CD4-positive, alpha-beta T cell treated with Interferon alpha-2 for 1 hour (primary cell): ENCODE measurements around the gene UNK.
"Not testable (repeated sequence)": the region's sequence is repeated elsewhere in the genome, so short reads cannot be mapped to it uniquely, and the experiment has no call there.

Experiments
- DNase-seq, 2 donors: peaks; one replicate each; pipeline ENCODE4 v3.0.0-alpha.2; 2020 to 2022

UNK gene

DNA sequence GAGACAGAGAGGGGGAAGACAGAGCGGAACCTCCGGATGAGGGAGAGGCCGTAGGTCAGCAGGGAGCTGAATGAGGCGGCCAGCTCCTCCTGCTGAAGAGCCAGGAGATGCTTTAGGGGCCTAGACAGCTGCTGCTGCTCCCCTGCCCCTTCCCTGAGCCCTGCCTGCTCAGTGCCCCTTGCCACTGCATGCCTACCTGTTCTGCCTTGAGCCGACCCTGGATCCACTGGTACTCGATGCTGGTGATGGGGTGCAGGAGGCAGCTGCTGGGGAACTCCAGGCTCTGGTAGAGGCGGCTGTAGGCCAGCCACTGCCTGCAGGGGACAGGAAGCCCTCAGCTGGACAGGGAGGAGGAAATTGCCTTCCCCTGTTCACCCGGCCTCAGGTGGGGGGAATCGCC lies 52.0 kb downstream of the UNK start:
- DNase-seq: no peak

DNA sequence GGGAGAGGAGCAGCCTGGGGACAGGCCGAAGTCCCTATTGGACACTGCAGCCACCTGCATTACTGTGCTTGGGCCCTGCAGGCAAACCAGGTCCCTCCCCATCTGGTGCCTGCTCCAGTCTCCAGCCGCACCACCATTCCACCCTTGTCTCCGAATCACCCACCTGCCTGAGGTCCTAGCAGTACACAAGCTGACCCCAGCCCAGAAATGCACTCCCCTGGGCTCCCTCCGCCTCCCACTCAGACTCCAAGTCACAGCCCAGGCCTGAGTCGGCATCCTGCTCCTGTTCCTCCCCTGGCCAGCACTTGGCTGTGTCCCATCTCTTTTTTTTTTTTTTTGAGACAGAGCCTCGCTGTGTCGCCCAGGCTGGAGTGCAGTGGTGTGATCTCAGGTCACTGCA lies 53.3 kb downstream of the UNK start:
- DNase-seq: no peak

DNA sequence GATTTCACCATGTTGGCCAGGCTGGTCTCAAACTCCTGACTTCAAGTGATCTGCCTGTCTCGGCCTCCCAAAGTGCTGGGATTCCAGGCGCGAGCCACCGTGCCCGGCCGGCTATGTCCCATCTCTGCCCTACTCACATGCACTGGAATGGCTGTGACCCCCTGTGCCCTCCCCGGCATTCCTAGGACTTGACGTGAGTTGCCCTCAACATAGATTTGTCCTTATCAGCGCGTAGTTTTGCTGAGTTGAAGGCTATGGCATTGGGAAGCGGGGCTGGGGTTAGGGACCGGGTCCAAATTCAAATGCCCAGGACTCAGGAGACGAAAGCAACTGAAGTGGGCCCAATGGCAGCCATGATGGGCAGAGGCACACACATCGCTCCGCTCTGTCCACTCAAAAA lies 53.8 kb downstream of the UNK start:
- DNase-seq: no peak

DNA sequence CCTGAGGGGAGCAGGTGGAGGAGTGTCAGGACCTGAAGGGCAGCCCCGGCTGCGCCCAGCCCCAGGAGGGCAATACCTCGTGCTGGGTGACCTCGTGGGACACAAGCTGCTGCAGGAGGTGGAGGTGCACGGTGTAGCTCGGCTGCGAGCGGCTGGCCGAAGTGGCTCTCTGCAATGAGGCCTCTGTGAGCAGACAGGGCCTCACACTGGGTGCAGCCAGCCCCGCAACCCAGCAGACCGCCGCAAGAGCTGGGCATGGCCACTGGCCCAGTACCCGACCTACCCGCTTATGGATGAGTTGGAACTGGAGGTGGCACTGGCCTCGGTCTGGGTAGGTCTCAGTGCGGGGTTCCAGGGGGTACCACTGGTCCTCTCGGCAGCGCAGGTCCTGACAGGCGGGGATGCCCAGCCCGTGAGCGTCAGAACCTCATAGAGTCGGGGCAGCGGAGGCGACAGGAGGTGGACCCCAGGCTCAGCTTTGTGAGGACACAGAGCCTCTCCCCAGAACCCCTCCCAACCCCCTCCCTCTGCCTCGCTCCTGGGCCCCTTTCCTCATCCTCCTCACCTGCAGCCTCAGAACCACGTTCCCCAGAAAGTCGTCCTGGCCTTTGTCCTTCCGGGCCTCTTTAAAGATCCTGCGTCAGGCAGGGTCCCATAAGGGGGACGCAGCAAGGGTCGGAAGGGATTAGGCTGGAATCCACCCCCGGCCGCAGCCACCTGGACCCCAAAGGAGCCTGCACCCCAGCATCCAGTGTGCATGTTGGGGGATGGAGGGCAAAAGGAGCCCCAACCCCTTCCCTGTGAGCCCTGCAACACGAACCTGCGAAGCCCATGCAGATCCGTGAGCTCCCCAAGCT lies 55.6 kb downstream of the UNK start:
- no peak for DNase-seq

DNA sequence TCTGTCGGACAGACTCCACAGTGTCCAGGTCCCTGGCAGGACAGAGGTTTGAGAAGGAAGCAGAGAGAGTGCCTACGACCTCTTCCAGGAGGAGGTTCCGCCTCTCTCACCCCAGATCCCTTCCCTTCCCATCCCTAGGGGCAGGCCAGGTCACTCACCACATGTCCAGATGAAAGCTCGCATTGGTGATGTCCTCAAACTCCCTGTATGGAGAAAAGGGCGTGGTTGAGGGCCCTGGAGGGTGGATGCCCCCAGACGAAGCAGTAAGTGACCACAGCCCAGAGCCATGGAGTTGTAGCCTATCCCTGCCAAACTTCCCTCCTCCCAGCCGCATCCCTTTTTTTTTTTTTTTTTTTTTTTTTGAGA lies 56.2 kb downstream of the UNK start:
- DNase-seq: no peak

DNA sequence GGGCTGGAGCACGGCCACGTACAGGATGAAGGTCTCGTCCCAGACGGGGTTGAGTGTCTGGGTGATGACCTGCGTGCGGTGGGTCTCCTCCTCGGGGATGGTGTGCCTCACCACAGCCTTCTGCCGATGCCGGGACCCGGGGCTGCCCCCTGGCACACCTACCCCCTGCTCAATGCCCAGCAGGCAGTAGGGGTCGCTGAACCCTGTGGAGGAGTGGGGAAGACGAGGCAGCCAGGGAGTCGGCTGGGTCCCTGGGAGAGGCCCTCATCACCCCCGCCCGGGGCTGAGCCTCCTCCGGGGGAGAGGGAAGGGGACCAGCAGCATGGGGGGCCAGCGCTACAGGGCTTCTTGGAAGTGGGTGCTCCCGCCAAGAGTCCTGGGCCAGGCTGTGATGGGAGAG lies 57.8 kb downstream of the UNK start:
- DNase-seq: no peak

DNA sequence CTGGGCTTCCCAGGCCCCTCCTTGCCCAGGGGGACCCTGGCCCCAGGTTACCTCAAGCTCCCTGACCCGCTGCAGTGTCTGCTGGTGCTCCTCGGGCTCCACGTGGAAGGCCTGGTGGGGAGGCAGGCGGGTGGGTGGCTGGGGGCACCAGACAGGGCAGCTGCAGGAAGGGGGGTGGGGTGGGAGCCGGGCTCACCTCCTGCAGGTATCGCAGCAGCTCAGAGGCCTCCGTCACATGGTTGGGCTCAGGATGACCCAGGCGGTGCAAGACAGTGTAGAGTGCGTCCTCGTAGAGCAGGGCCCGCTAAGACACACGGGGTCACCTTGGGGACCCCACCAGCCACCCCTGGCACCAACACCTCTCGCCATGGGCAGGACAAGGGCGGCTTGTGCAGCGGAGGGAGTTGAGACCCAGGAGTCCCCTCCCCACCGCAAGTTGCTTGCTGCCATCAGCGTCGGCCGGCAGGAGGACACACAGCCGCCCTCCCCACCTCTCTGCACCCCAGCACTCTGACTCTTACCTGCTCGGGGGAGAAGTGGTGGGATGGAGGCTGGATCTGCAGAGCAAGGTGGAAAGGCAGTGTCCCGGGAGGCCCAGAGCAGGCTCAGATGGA lies 58.5 kb downstream of the UNK start:
- peak in 1 of 2 donors; percentile 42 for DNase-seq

DNA sequence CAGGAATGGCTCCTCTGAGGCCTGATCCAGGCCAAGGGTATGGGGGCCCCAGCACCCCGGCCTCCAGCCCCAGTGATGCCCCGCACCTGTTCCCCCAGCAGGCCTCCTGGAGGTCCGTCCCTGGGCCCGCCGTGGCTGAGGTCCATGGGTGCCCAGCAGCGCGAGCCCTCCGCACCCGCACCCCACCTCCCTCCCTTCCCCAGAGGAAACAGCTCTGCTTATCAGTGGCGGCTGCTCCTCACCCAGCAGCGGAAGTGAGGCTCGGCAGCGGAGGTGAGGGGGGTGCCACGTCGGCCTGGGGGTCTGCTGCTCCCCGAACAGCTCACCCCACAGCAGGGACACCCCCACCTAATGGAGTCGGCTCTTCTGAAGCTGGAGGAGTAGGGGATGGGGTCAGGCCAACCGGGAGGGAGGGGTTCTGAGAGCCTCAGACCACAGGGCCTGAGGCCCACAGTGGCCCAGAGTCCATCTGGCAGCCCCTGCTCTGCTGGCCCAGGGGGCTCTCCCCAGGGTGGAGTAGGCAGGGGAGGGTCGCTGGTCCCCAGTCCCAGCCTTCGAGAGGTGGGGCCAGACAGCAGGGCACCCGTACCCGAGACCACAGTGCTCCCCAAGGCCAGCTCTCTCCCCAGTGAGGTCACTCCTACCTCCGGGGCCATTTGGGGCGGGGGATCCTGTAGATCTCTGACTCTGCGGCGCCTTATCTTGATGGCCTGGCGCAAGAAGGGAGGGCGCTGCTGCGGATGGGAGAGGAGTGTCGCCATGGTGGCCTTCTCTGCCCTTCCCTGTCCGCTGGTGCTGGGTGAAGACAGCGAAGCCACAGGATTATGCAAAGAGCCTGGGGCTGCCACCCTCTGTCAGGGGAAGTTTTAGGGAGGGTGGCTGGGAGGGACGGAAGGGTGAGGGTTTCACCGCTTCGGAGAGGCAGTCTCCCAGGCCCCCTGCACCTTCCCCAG lies 59.2 kb downstream of the UNK start, which contains the start of gene UNC13D:
TSS of gene UNC13D (minus strand) at position 828 of the 953 bp plus-strand sequence. CDS start at position 761, 67 bp downstream.
- DNase-seq: peak; percentile 55 to 73

DNA sequence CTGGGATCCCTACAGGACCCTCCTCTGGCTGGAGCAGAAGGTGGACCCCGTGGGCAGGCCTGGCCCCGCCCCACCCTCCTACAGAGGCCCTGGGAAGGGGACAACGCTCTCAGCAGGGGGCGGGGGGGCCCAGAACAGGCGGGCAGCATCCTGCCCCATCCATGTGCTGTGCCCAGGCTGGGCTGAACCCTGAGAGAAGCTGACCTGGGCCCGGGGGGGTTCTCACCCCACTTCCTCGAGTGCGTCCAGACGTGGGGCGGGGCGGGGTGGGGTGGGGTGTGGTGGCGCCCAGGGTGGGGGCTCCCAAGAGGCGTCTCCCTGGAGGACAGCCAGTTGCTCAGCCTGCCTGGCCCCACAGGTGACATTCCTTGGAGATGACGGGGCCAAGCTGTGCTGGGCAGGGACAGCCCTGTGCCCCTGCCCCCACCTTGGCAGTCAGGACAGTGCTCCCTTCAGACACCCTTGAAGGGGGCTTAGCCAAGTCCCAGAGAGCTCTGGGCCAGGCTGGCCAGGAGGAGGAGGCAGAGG lies 60.0 kb downstream of the UNK start:
- DNase-seq: peak in 1 of 2 donors; percentile 48

DNA sequence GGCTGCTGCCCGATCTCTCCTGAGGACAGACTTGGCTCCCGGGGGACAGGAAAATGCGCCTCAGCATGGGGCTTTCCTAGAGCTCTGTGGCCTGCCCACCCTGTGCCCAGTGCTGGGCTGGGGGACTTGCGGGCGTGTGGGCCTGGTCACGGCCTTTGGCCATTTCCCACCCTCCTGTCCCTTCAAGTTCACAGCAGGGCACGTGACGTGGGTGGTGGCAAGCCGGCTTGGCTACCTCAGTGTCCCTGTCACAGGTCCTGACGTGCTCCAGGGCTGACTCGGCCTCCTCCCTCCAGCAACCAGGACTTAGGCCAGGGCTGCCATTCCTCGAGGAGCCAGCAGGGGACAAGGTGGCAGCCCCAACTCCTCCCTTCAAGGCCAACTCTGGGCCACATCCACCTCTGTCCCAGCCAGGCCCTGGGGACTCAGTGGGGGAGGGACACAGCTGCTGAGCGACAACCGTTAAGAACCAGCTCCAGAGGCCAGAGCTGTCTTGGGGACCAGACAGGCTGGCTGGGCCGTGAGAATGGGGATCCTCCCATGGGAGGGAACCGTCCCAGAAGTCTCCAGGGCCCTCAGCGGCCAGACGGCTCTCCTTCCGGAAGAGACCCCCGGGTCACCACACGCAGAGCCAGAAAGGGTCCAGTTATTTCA lies 60.6 kb downstream of the UNK start:
- DNase-seq: peak; percentile 69 to 76

DNA sequence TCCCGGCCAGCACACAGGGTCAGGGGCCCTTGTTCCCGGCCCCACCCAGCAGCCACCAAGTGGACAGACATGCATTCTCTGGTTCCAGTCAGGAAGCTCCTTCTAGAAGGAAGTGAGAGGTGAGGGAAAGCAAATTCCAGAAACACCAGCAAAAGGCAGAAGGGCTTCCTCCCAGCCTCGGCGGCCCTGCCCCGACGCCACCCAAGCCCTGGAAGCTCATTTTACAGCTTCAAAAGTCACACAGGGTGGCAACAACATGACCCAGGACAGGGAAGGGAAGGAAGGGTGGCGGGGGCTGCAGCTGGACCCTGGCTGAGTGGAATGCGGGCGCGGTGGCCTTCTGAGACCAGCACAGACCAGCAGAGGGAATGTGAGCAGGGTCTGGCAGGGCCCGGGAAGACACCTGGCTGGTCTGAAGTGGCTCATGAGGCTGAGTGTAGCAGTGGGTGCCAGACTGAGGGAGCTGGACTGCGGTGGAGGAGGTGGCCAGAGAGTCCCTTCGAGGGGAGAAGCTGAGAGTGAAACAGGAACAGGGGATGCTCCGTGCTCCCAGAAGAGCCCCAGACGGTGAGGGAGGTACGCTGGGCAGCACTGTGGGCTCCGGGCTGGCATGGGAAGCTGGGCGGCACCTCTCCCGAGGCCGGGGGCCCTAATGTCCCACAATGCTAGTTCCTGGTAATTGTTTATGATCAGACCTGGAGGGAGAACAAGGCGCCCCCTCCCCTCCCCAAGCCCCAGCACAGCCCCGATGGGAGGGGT lies 61.5 kb downstream of the UNK start:
- no peak for DNase-seq

DNA sequence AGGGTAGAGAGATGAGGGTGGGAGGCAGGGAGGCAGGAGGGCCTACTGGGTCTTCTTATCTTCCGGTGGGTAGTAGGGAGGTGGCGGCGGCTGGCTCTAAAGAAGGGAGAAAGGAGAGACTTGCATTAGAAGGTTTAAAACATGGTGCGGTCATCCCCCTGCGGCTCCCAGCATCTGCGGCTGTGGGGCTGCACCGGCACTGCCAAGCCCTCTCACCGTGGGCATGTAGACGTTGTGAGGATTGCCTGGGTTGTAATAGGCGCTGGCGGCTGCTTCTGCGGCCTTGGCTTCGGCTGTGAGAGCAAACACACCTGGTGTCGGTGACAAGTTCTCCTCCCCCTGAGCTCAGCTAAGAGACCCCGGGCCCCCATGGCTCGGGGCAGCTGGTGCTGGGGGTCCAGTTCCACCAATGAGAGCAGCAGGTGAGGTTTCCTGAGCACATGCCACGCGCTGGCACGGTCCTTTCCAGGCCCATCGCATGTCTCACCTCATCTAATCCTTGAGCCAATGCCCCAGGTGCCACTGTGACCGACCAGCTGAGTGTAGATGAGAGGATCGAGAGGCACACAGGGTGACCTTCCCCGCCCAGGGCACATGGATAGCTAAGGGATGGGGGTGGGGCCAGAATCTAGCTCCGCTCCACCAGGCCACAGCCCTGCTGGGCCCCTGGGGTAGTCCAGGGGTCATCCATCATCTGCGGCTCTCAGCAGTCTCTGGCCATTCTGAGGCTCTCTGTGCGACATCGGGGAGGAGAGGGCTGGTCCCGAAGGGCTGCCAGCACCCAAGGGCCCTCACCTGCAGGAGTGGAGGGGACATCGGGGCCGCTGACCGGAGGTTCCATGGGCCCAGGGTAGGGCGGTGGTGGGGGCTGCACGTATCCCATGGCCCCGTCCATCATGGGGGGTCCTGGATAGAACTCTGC lies 62.3 kb downstream of the UNK start:
- DNase-seq: no peak

DNA sequence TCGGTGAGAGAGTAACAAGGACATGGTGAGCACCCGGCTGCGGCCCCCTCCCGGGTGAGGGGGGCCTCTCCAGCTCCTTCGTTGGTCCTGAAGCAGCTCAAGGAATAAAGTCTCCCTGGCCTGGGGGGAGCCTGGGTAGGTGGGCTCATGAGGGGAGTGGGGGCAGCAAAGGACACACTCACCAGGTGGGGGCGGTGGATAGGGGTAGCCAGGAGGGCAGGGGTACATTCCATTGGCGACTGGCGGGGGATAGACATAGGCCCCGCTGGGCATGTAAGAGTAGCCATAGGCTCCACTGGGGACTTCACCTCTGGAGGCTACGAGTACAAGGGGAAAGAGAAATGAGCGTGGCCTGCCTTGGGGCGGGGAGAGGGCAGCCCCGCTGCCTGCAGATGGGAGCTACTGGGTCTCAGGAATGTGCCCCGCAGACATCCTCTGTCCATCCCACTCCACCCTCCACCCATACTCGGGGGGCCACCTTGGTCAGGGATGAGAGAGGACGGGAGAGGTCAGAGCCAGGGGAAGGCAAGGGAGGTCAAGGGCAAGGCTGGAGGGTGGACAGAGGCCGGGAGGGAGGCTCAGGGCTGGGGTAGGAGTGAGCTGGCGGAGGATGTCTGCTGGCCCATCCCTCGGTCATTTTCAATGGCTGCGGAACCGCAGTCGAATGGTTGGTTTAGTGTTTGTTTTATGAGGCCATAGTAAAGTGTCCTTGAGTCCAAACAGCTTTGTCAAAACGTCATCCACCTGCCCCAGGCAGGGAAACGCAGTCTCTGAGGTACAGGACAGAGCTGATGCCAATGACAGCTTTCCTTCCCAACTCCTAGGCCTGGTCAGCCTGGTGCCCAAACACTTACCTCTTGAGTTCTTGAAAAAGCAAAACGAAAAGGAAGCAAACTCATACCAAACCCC lies 63.3 kb downstream of the UNK start:
- DNase-seq: no peak

DNA sequence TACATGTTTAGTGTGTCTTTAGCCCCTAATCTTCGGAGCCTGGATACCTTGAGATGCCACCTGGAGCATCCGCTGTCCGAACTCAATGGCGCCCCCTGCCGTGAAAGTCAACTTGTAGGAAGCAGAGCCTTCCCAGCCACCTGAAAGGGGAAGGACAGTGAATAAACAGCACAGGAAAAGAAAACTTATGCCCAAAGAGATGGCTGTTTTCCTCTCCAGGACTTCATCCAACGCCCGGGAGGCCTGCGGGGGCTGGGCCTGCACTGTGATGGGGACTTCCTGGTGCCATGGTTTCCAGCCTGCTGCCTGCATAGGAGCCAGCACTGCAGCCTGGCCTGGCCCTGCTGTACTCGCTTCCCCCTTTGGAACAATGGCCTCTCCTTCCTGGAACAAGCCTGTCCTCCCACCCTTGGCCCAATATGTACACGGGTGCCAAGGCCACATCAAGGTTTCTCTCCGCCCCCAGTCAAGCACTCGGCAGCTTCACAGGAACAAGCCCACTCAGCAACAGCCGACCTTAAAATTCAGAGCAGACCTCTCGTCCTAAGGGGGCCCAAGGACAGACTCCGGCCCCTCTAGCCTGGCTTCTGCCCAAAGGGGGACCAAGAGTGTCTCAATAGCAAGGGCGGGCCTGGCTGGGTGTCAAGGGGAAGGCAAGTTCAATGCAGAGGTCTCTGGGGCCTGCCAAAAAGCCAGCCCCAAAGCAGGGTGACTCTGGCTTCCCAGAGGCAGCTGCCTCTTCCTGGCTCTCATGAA lies 64.1 kb downstream of the UNK start:
- peak; percentile 69 to 84 for DNase-seq

DNA sequence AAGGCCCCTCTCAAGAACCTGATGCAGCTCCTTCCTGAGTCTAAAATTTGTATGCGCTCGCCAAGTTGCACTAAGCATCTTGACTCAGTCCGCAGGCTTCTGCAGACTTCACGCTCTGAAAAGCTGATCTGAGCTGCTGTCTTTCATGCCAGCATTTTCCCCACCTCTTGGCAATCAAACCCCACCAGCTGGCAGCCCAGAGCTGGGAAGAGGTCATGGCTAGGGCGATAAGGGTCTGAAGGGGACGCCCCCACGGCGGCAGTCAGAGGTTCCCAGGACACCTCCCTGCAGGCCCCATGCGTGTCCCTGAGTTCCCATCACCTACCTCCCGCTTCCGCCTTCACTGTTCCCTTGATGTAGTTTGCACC lies 64.7 kb downstream of the UNK start:
- no peak for DNase-seq

DNA sequence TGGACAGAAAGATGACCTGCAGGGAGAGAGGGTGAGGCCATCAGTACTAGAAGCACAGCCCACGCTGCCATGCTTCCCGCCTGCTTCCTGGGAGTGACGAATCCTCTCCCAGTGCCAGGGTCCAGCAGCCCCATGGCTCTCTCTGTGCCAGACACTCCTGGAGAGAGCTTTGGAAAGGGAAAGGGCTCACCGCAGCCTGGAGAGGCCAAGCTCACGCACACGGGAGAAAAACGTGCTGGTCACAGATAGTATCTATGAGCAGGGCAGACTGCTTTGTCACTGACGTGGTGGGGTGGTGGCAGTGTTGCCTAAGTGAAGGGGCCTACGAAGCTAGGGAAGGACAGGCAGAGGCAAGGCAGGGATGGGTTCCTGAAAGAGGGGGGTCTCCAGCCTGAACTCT lies 65.1 kb downstream of the UNK start:
- DNase-seq: no peak

DNA sequence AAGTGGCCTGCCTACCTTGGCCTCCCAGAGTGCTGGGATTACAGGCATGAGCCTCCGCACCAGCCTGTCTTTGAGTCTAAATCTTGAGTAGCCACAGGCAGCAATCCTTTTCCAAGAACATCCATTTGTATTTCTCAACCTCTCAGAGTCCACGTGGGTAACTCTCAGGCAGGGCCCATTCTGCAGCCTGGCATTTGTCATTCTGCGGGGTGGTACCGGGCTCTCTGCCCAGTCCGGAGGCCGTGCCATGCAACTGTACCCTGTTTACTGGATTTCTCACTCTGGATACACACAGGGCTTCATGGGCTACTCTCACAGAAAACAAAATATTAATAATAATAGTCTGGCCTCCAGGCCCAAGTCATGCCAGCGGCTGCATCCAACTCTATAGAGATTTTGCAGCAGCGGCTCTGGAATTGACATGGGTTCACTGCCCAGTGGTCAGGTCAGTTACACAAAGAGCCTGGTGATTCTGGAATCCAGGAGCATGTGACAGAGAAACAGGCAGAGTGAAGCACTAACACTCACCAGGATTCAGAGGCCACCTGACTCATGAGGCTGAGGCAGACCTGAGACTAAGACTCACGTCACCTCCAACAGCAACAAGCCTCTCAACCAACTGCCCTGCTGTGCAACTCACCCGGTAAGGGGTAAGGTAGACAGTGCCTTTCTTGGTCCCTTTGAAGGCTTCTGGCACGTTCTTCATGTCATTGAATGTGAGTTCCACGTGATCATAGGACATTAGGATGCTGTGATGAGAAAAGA lies 66.5 kb downstream of the UNK start:
- DNase-seq: no peak

DNA sequence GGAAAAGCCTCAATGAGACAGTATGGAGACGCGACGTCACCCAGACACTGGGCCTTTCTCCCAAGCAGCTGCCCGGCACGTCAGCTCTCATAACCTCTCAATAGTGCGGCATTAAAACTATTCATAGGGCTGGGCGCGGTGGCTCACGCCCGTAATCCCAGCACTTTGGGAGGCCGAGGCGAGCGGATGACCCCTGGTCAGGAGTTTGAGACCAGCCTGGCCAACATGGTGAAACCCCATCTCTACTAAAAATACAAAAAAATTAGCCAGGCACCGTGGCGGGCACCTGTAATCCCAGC lies 67.0 kb downstream of the UNK start:
- not testable (repeated sequence) for DNase-seq
